Erythroblast (primary cell): ENCODE data around the gene BPI.
"Not testable (repeated sequence)": the region's sequence is repeated elsewhere in the genome, so short reads cannot be mapped to it uniquely, and the experiment has no call there.

ENCODE experiments used
- GATA1 ChIP-seq: IDR thresholded peaks from 2 replicates; pipeline ENCODE4 v1.6.1; 2011; ENCODE audit warnings: low read depth, mild to moderate bottlenecking, control low read depth, low read length, moderate library complexity
- POLR2A ChIP-seq: IDR thresholded peaks from 2 replicates; pipeline ENCODE4 v1.6.1; 2011; ENCODE audit warnings: mild to moderate bottlenecking, low read length

DNA sequence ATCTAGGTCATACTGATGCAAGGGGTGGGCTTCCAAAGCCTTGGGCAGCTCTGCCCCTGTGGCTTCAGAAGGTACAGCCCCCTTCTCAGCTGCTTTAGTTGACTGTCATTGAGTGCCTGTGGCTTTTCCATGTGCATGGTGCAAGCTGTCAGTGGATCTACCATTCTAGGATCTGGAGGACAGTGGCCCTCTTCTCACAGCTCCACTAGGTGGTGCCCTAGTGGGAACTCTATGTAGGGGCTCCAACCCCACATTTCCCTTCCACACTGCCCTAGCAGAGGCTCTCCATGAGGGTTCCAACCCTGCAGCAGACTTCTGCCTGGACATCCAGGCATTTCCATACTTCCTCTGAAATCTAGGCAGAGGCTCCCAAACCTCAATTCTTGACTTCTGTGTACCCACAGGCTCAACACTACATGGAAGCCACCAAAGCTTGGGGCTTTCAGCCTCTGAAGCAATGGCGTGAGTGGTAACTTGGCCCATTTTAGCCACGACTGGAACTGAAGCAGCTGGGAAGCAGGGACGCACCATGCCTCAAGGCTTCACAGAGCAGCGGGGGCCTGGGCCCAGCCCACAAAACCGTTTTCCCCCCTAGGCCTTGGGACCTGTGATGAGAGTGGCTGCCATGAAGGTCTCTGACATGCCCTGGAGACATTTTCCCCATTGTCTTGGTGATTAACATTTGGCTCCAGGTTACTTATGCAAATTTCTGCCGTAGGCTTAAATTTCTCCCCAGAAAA lies 22.6 kb upstream of the BPI start:
- not testable (repeated sequence) for TF ChIP-seq POLR2A, GATA1
